ENCODE measurements around the gene ABCD2.

DNA sequence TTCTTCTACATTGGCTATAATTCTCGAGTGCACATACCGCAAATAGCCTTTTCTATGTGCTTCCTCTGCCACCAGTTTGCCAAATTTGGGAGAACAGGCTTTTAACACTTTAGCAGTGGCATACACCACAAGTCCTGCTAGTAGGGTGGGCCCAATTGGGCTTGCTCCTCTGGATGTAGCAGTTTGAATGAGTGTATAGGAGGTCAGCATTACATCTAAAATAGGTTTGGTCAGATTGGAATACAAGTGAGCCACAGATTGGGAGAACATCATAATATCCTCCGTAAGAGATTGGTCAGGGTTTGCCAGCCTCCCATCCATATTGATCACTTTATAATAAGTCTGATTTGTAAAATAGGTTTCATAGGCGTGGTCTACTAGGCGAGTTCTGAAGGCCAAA lies 902 bp downstream of the ABCD2 start:
- TF ChIP-seq POLR2AphosphoS5 (IDR thresholded peaks at IDR 0.05) (no peak), POLR2A (IDR thresholded peaks at IDR 0.05) (no peak), EP300 (IDR thresholded peaks at IDR 0.05) (no peak)

Data from gastroesophageal sphincter (tissue), 2 donors.